Measurements from ENCODE around the gene MYOZ3.

Gene MYOZ3

GRCh38 chr5:150639377-150639692, 21.7 kb upstream of the MYOZ3 start:
- TF ChIP-seq CTCF (IDR thresholded peaks at IDR 0.05; ENCODE audit: insufficient read depth, low read depth, low read length, missing control alignments) = no peak
- DNase-seq (ENCODE audit: low read depth) = no peak
- no peak overlapping the region for H3K4me3 ChIP-seq (ENCODE audit: low read depth, low read length)

DNA sequence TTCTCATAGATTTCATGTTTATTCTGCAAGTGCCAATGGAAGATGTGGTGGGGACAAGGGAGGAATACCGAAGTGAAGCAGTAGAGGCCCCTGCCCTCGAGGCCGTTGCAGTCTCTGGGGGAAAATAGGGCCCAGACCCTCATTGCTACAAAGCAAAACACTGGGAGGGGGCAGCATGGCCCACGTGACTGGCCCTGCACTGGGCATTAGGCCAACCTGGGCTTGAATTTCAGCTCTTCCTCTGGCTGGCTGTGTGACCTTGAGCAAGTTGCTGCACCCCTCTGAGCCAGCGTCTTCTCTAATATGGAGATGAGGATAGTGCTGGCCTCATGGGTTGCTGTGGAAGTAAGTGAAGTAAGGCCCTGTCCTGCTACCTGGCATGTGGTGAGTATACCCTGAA, 21.3 kb upstream of the MYOZ3 start:
- no peak for DNase-seq (ENCODE audit: low read depth)
- TF ChIP-seq CTCF (IDR thresholded peaks at IDR 0.05; ENCODE audit: insufficient read depth, low read depth, low read length, missing control alignments) = no peak
- no peak overlapping the region for H3K4me3 ChIP-seq (ENCODE audit: low read depth, low read length)

GRCh38 chr5:150640311-150641005, 20.6 kb upstream of the MYOZ3 start, which contains the start of gene SYNPO:
Gene SYNPO (plus strand): TSS chr5:150640660. CDS start chr5:150648276, 7,616 bp downstream.
- no peak within 1 kb of the TSS for H3K4me3 ChIP-seq (ENCODE audit: low read depth, low read length)
- no peak for DNase-seq (ENCODE audit: low read depth)
- no peak for TF ChIP-seq CTCF (IDR thresholded peaks at IDR 0.05; ENCODE audit: insufficient read depth, low read depth, low read length, missing control alignments)

DNA sequence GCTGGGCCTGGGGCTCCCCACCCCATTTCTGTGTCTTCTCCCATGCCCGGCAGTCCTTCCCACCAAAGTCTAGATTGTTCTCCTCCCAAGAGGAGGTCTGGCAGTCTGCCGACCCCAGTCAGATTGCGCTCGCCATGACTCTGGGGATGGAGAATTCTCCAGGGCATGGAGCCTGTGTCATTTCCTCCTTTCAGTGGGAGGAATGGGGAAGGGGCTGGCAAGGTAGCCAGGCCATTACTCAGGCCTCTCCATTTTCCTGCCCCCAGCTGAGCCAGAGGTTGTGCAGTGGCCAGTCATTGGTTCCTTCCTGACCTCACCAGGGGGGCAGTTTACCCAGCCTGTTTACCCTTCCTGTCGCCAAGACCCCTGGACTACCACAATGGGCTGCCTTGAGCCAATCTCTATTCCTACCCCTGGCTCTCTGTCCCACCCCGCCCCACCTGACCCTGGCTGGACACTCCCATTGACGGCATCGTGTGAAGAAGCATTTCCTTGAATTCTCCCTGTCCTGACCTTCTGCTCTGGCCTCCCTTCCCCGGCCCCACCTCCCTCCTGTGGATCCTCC, 20.0 kb upstream of the MYOZ3 start:
- H3K4me3 ChIP-seq (ENCODE audit: low read depth, low read length) = no peak overlapping the region
- TF ChIP-seq CTCF (IDR thresholded peaks at IDR 0.05; ENCODE audit: insufficient read depth, low read depth, low read length, missing control alignments) = no peak
- DNase-seq (ENCODE audit: low read depth) = no peak

DNA sequence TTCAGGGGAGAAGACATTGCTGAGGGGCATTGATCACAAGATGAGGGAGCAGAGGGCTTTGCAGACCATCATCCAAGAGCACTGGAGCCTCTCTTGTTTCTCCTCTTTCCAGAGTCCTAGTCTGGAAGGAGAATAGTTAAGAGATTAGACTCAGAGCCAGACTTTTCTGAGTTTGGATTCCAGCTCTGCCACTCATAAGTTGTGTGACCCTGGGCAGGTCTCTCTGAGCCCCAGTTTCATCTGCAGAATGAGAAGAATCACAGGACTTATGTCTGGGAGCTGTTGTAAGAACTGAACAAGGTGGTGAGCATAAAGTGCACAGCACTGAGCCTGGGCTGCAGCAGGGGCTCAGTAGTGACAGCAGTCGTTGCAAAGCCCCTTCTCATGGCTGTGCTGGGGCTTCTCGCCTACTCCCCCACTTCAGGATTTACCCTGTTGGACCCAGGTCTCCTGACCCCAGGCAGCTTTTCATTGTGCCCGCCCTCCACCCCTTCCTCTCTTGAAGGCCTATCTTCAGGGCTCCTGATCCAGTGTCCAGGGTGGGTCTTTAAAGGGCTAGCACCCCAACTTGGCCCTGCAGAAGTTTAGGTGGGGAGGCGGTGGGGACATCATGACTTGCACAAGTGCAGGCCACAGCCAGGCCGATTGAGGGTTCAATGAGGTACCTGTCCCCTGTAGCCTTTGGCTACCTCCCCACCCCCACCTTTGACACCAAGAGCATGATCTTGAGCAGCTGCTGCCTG, 19.1 kb upstream of the MYOZ3 start:
- no peak for TF ChIP-seq CTCF (IDR thresholded peaks at IDR 0.05; ENCODE audit: insufficient read depth, low read depth, low read length, missing control alignments)
- H3K4me3 ChIP-seq (ENCODE audit: low read depth, low read length) = no peak overlapping the region
- DNase-seq (ENCODE audit: low read depth) = no peak

DNA sequence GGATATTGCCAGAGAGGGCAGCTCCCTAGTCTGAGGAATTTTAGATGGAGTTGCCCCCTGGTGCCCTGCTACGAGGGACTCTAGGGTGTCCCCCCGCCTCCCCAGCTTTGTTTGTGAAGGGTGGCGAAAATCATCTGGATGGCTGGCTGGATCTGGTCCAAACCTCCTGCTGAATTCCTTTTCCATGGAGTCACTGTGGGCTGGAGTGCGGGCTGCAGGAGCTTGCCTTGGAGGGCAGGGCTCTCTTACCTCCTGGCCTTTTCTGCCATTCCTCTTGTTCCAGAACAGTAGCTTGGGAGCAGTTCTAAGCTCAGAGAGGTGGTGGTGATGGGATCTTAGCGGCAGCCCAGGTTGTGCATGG, 18.5 kb upstream of the MYOZ3 start:
- no peak for DNase-seq (ENCODE audit: low read depth)
- no peak overlapping the region for H3K4me3 ChIP-seq (ENCODE audit: low read depth, low read length)
- no peak for TF ChIP-seq CTCF (IDR thresholded peaks at IDR 0.05; ENCODE audit: insufficient read depth, low read depth, low read length, missing control alignments)
